HUES6 (cell line): Measurements from ENCODE around the gene AURKAIP1.

Experiments
- H3K27ac ChIP-seq: 2 replicates; pipeline ENCODE4 v1.7.0; 2013; ENCODE audit warnings: low read depth, mild to moderate bottlenecking, low read length, inconsistent platforms
- H3K27me3 ChIP-seq: 2 replicates; pipeline ENCODE4 v1.6.1; 2013; ENCODE audit warnings: low read length; ENCODE audit not compliant: control insufficient read depth, insufficient read depth
- H3K36me3 ChIP-seq: 2 replicates; pipeline ENCODE4 v1.6.1; 2013; ENCODE audit warnings: low read length; ENCODE audit not compliant: control insufficient read depth, insufficient read depth
- H3K4me1 ChIP-seq: 2 replicates; pipeline ENCODE4 v1.6.1; 2013; ENCODE audit warnings: low read length; ENCODE audit not compliant: control insufficient read depth, insufficient read depth
- H3K4me3 ChIP-seq: 2 replicates; pipeline ENCODE4 v1.5.1; 2013; ENCODE audit warnings: low read depth, low read length
- H3K9ac ChIP-seq: one replicate; pipeline ENCODE4 v1.6.1; 2013; ENCODE audit warnings: mild to moderate bottlenecking, low read length
- H3K9me3 ChIP-seq: 2 replicates; pipeline ENCODE4 v1.6.1; 2013; ENCODE audit warnings: low read depth, low read length; ENCODE audit not compliant: control insufficient read depth, insufficient read depth

AURKAIP1 gene

GRCh38 chr1:1328254-1328653 lies 46.8 kb downstream of the AURKAIP1 start:
- Histone ChIP-seq H3K9me3 (no peaks in the 10 kb centered on the region), H3K27ac (no peak overlapping the region), H3K4me3 (no peak overlapping the region), H3K9ac (no peak overlapping the region), H3K36me3 (0 out of 2 replicates have a peak, but pooled peaks cover 5% of the 10 kb centered on the region), H3K27me3 (no peaks in the 10 kb centered on the region), H3K4me1 (no peaks in the 10 kb centered on the region)

- Histone ChIP-seq H3K9ac (no peak overlapping the region), H3K4me1 (no peaks in the 10 kb centered on the region)
Measured at GRCh38 chr1:1327291-1327690, 47.7 kb downstream of the AURKAIP1 start.

GRCh38 chr1:1326075-1326605 lies 48.9 kb downstream of the AURKAIP1 start:
- Histone ChIP-seq H3K9me3 (no peaks in the 10 kb centered on the region), H3K36me3 (peaks cover 9% of the 10 kb centered on the region), H3K9ac (no peak overlapping the region), H3K4me3 (peak overlapping the region; percentile 99; the same call in 1 of the 2 replicates), H3K27ac (no peak overlapping the region), H3K4me1 (no peaks in the 10 kb centered on the region), H3K27me3 (no peaks in the 10 kb centered on the region)

More at GRCh38 chr1:1327291-1327690, 47.7 kb downstream of the AURKAIP1 start:
- Histone ChIP-seq H3K4me3 (no peak overlapping the region), H3K27ac (no peak overlapping the region), H3K36me3 (peaks cover 5% of the 10 kb centered on the region; the same call in 1 of the 2 replicates), H3K27me3 (no peaks in the 10 kb centered on the region), H3K9me3 (no peaks in the 10 kb centered on the region)

- Histone ChIP-seq H3K27ac (peak overlapping the region; percentile 70), H3K4me1 (no peaks in the 10 kb centered on the region), H3K27me3 (no peaks in the 10 kb centered on the region)
Measured at GRCh38 chr1:1325288-1326074, 49.5 kb downstream of the AURKAIP1 start.

GRCh38 chr1:1324524-1325287 lies 50.3 kb downstream of the AURKAIP1 start, which contains the start of the genes CPTP and INTS11:
TSS of gene CPTP (plus strand) at chr1:1324802. CDS start at chr1:1326911, 2,109 bp downstream.
TSS of gene INTS11 (minus strand) at chr1:1324660. CDS start at chr1:1324608, 52 bp downstream.
- no peaks in the 10 kb centered on the region for H3K4me1 ChIP-seq
- peak within 1 kb of the TSS; percentile 94 for H3K9ac ChIP-seq
- H3K4me3 ChIP-seq, result peak within 1 kb of the TSS; percentile 99
- peak within 1 kb of the TSS; percentile 86 for H3K27ac ChIP-seq
- peaks cover 23% of the 10 kb centered on the region for H3K36me3 ChIP-seq
- no peaks in the 10 kb centered on the region for H3K27me3 ChIP-seq
- no peaks in the 10 kb centered on the region for H3K9me3 ChIP-seq

More at GRCh38 chr1:1325288-1326074, 49.5 kb downstream of the AURKAIP1 start:
- Histone ChIP-seq H3K9me3 (no peaks in the 10 kb centered on the region), H3K9ac (peak overlapping the region; percentile 83), H3K36me3 (peaks cover 16% of the 10 kb centered on the region), H3K4me3 (peak overlapping the region; percentile 99)

- no peaks in the 10 kb centered on the region for H3K9me3 ChIP-seq
- H3K36me3 ChIP-seq, result peaks cover 29% of the 10 kb centered on the region
- peak overlapping the region; percentile 94 for H3K9ac ChIP-seq
- no peaks in the 10 kb centered on the region for H3K4me1 ChIP-seq
- H3K4me3 ChIP-seq, result peak overlapping the region; percentile 99
- peak overlapping the region; percentile 86; the same call in 1 of the 2 replicates for H3K27ac ChIP-seq
- no peaks in the 10 kb centered on the region for H3K27me3 ChIP-seq
Measured at GRCh38 chr1:1324084-1324523, 50.9 kb downstream of the AURKAIP1 start.
